ENCODE data around the gene BBS2. TPM values are rescaled to one million over a fixed set of nuclear protein-coding genes. Genes with fewer than 3 reads are reported as not detected.
A peak's percentile ranks its signal among the peaks of the same experiment; 100 is the strongest.

BBS2 gene
- total RNA-seq, 4 donors from 2014 or later, result 29.4 to 51.2 (median 45.5) TPM

GRCh38 chr16:56525236-56525635 lies 5.4 kb upstream of the BBS2 start:
- 40 to 61% methylated on average over 6 to 7 of the region's 9 CpGs for whole genome bisulfite sequencing, 2 donors (ENCODE audit: low coverage in 1 of 2)
- no peak for ATAC-seq
- Histone ChIP-seq H3K9me3 (no peaks in the 10 kb centered on the region), H3K4me1 (peaks cover 0 to 4% (median 0%) of the 10 kb centered on the region in 3 donors), H3K27ac (no peak overlapping the region), H3K27me3 (no peaks in the 10 kb centered on the region), H3K36me3 (no peaks in the 10 kb centered on the region), H3K4me3 (no peak overlapping the region)
- TF ChIP-seq, protein P1, sequence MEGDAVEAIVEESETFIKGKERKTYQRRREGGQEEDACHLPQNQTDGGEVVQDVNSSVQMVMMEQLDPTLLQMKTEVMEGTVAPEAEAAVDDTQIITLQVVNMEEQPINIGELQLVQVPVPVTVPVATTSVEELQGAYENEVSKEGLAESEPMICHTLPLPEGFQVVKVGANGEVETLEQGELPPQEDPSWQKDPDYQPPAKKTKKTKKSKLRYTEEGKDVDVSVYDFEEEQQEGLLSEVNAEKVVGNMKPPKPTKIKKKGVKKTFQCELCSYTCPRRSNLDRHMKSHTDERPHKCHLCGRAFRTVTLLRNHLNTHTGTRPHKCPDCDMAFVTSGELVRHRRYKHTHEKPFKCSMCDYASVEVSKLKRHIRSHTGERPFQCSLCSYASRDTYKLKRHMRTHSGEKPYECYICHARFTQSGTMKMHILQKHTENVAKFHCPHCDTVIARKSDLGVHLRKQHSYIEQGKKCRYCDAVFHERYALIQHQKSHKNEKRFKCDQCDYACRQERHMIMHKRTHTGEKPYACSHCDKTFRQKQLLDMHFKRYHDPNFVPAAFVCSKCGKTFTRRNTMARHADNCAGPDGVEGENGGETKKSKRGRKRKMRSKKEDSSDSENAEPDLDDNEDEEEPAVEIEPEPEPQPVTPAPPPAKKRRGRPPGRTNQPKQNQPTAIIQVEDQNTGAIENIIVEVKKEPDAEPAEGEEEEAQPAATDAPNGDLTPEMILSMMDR (IDR thresholded peaks at IDR 0.05), result no peak
- TF ChIP-seq POLR2AphosphoS5 (IDR thresholded peaks at IDR 0.05) (no peak), EP300 (IDR thresholded peaks at IDR 0.05) (no peak), POLR2A (IDR thresholded peaks at IDR 0.05) (no peak)

GRCh38 chr16:56520251-56520577 lies 390 bp upstream of the BBS2 start:
- ATAC-seq, result no peak
- no peaks in the 10 kb centered on the region for H3K9me3 ChIP-seq
- 18 to 20% methylated on average over 2 to 4 of the region's 4 CpGs for WGBS, 2 donors (ENCODE audit: low coverage in 1 of 2)
- H3K27ac ChIP-seq, result peak overlapping the region; percentile 13 to 93 (median 84)
- no peak for TF ChIP-seq EP300 (IDR thresholded peaks at IDR 0.05)
- no peak for TF ChIP-seq POLR2AphosphoS5 (IDR thresholded peaks at IDR 0.05)
- no peak for TF ChIP-seq POLR2A (IDR thresholded peaks at IDR 0.05)
- TF ChIP-seq, protein P1 (IDR thresholded peaks at IDR 0.05), result no peak
- H3K4me1 ChIP-seq, result peaks cover 0 to 49% (median 0%) of the 10 kb centered on the region in 3 donors
- no peaks in the 10 kb centered on the region for H3K36me3 ChIP-seq
- peak overlapping the region; percentile 84 to 92 for H3K4me3 ChIP-seq
- no peaks in the 10 kb centered on the region for H3K27me3 ChIP-seq

GRCh38 chr16:56518425-56518824 lies 1.4 kb downstream of the BBS2 start:
- H3K4me1 ChIP-seq, result peaks cover 0 to 57% (median 0%) of the 10 kb centered on the region in 3 donors
- TF ChIP-seq POLR2AphosphoS5 (IDR thresholded peaks at IDR 0.05), result no peak
- no peak for TF ChIP-seq EP300 (IDR thresholded peaks at IDR 0.05)
- TF ChIP-seq POLR2A (IDR thresholded peaks at IDR 0.05), result no peak
- TF ChIP-seq, protein P1 (IDR thresholded peaks at IDR 0.05), result no peak
- peak overlapping the region in 1 of 2 donors; percentile 92 for H3K4me3 ChIP-seq
- no peaks in the 10 kb centered on the region for H3K27me3 ChIP-seq
- no peak for ATAC-seq
- no peaks in the 10 kb centered on the region for H3K36me3 ChIP-seq
- no peaks in the 10 kb centered on the region for H3K9me3 ChIP-seq
- WGBS, 2 donors (ENCODE audit: low coverage in 1 of 2), result 82 to 91% methylated on average over 4 to 7 of the region's 7 CpGs
- peak overlapping the region in 1 of 4 donors; percentile 14 for H3K27ac ChIP-seq

- H3K9me3 ChIP-seq, result no peaks in the 10 kb centered on the region
- no peak overlapping the region for H3K27ac ChIP-seq
- no peak overlapping the region for H3K4me3 ChIP-seq
- no peak for ATAC-seq
- TF ChIP-seq POLR2A (IDR thresholded peaks at IDR 0.05), result no peak
- TF ChIP-seq, protein P1 (IDR thresholded peaks at IDR 0.05), result no peak
- no peak for TF ChIP-seq EP300 (IDR thresholded peaks at IDR 0.05)
- no peak for TF ChIP-seq POLR2AphosphoS5 (IDR thresholded peaks at IDR 0.05)
- peaks cover 0 to 8% of the 10 kb centered on the region in 2 donors for H3K36me3 ChIP-seq
- peaks cover 0 to 61% (median 0%) of the 10 kb centered on the region in 3 donors for H3K4me1 ChIP-seq
- no peaks in the 10 kb centered on the region for H3K27me3 ChIP-seq
- WGBS, 2 donors (ENCODE audit: low coverage in 1 of 2), result 90% methylated on average over 2 of the region's 2 CpGs
These were observed 2.6 kb downstream of the BBS2 start for GRCh38 chr16:56517206-56517605.

DNA sequence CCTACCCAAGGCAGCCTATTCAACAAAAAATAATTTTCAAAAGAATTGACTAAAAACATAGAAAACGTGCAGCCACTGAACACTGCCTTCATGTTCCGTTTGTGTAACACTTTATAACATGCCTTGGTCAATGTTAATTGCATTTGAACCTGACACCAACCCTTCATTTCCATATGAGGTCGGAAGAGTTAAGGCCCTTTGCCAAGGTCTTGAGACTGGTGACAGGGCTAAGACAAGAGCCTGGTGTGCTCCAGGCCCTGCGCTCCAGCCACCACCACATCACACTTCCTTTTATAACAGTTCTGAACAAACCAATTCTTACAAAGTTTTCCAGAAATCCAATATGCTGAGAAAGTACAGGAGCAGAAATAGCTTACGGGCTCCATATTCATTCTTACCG lies 4.2 kb downstream of the BBS2 start:
- TF ChIP-seq POLR2A (IDR thresholded peaks at IDR 0.05) (no peak), POLR2AphosphoS5 (IDR thresholded peaks at IDR 0.05) (no peak), EP300 (IDR thresholded peaks at IDR 0.05) (no peak)
- TF ChIP-seq, protein P1 (IDR thresholded peaks at IDR 0.05), result no peak
- H3K4me1 ChIP-seq, result peaks cover 0 to 61% (median 0%) of the 10 kb centered on the region in 3 donors
- ATAC-seq, result no peak
- WGBS, 2 donors (ENCODE audit: low coverage in 1 of 2), result 65 to 67% methylated on average over 6 of the region's 6 CpGs
- H3K36me3 ChIP-seq, result peaks cover 0 to 15% of the 10 kb centered on the region in 2 donors
- H3K4me3 ChIP-seq, result no peak overlapping the region
- H3K27ac ChIP-seq, result peak overlapping the region in 1 of 4 donors; percentile 28
- no peaks in the 10 kb centered on the region for H3K9me3 ChIP-seq
- H3K27me3 ChIP-seq, result no peaks in the 10 kb centered on the region
